Measurements from ENCODE around the gene USP33.

DNA sequence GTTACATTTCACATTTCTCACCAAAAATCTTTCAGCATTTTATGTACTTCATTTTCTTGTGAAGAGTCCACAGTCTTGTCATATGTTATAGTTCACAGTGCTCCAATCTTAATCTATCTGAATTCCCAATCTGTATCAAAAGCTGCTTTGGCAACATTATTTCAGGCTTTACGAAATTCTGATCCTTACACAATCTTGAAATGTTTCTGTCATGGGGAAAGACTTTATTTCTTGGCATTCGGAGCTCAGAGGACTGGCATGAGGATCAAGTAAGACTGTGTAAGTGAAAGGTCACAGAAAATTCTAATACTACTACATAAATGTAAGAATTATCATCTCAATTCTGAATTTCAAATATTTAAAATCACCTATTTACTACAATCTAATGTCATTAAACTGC lies 2.0 kb downstream of the USP33 start:
- TF ChIP-seq, protein P1, sequence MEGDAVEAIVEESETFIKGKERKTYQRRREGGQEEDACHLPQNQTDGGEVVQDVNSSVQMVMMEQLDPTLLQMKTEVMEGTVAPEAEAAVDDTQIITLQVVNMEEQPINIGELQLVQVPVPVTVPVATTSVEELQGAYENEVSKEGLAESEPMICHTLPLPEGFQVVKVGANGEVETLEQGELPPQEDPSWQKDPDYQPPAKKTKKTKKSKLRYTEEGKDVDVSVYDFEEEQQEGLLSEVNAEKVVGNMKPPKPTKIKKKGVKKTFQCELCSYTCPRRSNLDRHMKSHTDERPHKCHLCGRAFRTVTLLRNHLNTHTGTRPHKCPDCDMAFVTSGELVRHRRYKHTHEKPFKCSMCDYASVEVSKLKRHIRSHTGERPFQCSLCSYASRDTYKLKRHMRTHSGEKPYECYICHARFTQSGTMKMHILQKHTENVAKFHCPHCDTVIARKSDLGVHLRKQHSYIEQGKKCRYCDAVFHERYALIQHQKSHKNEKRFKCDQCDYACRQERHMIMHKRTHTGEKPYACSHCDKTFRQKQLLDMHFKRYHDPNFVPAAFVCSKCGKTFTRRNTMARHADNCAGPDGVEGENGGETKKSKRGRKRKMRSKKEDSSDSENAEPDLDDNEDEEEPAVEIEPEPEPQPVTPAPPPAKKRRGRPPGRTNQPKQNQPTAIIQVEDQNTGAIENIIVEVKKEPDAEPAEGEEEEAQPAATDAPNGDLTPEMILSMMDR (IDR thresholded peaks at IDR 0.05), result no peak
- no peak for TF ChIP-seq POLR2A (IDR thresholded peaks at IDR 0.05)
